HepG2 (cell line): ENCODE measurements around the gene NOXO1. TPM values are rescaled to one million over a fixed set of nuclear protein-coding genes. Genes with fewer than 3 reads are reported as not detected.

Experiments used
- AGO2 ChIP-seq: fragments of 200-400 bp; formaldehyde crosslinking; optimal IDR thresholded peaks from 2 replicates; pipeline ENCODE3; 2017; ENCODE audit warnings: mild to moderate bottlenecking, low read depth, low read length, moderate library complexity
- CCAR2 ChIP-seq: fragments of 200-400 bp; formaldehyde crosslinking; optimal IDR thresholded peaks from 2 replicates; pipeline ENCODE3; 2018; ENCODE audit warnings: low read depth, mild to moderate bottlenecking, low read length, moderate library complexity
- CENPT ChIP-seq: sonication (generic); formaldehyde crosslinking; IDR thresholded peaks from 2 replicates; pipeline ENCODE4 v1.8.0; 2022; ENCODE audit warnings: low read depth, mild to moderate bottlenecking, moderate library complexity, missing genetic modification reagents
- IRF2 ChIP-seq: IDR thresholded peaks from 2 replicates; pipeline ENCODE4 v1.6.1; 2018; ENCODE audit warnings: missing genetic modification reagents, missing compliant biosample characterization
- IRX3 ChIP-seq: sonication (generic); formaldehyde crosslinking; IDR thresholded peaks from 2 replicates; pipeline ENCODE4 v1.8.1; 2023; ENCODE audit warnings: mild to moderate bottlenecking, low read depth, missing genetic modification reagents, borderline replicate concordance
- KDM3A ChIP-seq: IDR thresholded peaks from 2 replicates; pipeline ENCODE4 v1.6.1; 2018; ENCODE audit warnings: low read depth, missing compliant biosample characterization
- MED13 ChIP-seq: sonication (generic); formaldehyde crosslinking; IDR thresholded peaks from 2 replicates; pipeline ENCODE4 v1.5.0; 2020; ENCODE audit warnings: missing genetic modification reagents
- NCOA5 ChIP-seq: sonication (generic); formaldehyde crosslinking; IDR thresholded peaks from 2 replicates; pipeline ENCODE4 v1.4.0; 2020; ENCODE audit warnings: missing genetic modification reagents
- NFRKB ChIP-seq: fragments of 450-650 bp; IDR thresholded peaks from 2 replicates; pipeline ENCODE4 v1.6.1; 2017
- ONECUT2 ChIP-seq: sonication (generic); formaldehyde crosslinking; IDR thresholded peaks from 2 replicates; pipeline ENCODE4 v1.4.0; 2020; ENCODE audit warnings: missing genetic modification reagents
- RAD21 ChIP-seq: fragments of 450-650 bp; formaldehyde crosslinking; IDR thresholded peaks from 2 replicates; pipeline ENCODE4 v1.5.0; 2020; ENCODE audit warnings: mild to moderate bottlenecking
- RCOR2 ChIP-seq: IDR thresholded peaks from 2 replicates; pipeline ENCODE4 v1.6.1; 2016; ENCODE audit warnings: missing biosample characterization, missing genetic modification reagents
- SMAD1 ChIP-seq: sonication (generic); formaldehyde crosslinking; IDR thresholded peaks from 2 replicates; pipeline ENCODE4 v1.4.0; 2020; ENCODE audit warnings: missing genetic modification reagents, low read depth, mild to moderate bottlenecking, borderline replicate concordance
- ZBED4 ChIP-seq: sonication (generic); formaldehyde crosslinking; IDR thresholded peaks from 2 replicates; pipeline ENCODE4 v1.4.0; 2020; ENCODE audit warnings: missing genetic modification reagents, borderline replicate concordance
- ZBTB37 ChIP-seq: sonication (generic); formaldehyde crosslinking; IDR thresholded peaks from 2 replicates; pipeline ENCODE4 v1.4.0; 2020; ENCODE audit warnings: mild to moderate bottlenecking, missing genetic modification reagents
- ZFP1 ChIP-seq: IDR thresholded peaks from 2 replicates; pipeline ENCODE4 v1.6.1; 2016
- ZKSCAN8 ChIP-seq: IDR thresholded peaks from 2 replicates; pipeline ENCODE4 v1.6.1; 2016; ENCODE audit warnings: borderline replicate concordance, missing genetic modification reagents, missing compliant biosample characterization
- ZNF331 ChIP-seq: sonication (generic); formaldehyde crosslinking; IDR thresholded peaks from 2 replicates; pipeline ENCODE4 v1.4.0; 2020; ENCODE audit warnings: missing genetic modification reagents
- ZNF510 ChIP-seq: sonication (generic); formaldehyde crosslinking; IDR thresholded peaks from 2 replicates; pipeline ENCODE4 v1.4.0; 2020; ENCODE audit warnings: low read depth, mild to moderate bottlenecking, missing genetic modification reagents
- ZNF766 ChIP-seq: sonication (generic); formaldehyde crosslinking; IDR thresholded peaks from 2 replicates; pipeline ENCODE4 v1.5.0; 2020; ENCODE audit warnings: missing genetic modification reagents, borderline replicate concordance
- polyA plus RNA-seq, 8 experiments: library from polyadenylated mRNA; depleted of rRNA in 3 of 8; stranded (reverse) in 7 of 8; unstranded in 1 of 8; fragments of >200 nt; fragmentation: Illumina TruSeq in 4 of 8; extraction: Trizol in 4 of 8; gene quantifications; 2 replicates each; pipeline versions ENCODE4 v1.2.1 to v1.2.3, GENCODE V29; 2011 to 2016; ENCODE audit warnings: low read depth in 4 of 8, missing spikeins in 1 of 8, mixed read lengths in 1 of 8; ENCODE audit not compliant: insufficient read depth in 1 of 8
- total RNA-seq, 5 experiments: library from RNA; depleted of rRNA; stranded (reverse); fragments of >200 nt; fragmentation: Illumina TruSeq; extraction: Trizol; gene quantifications; 2 replicates each; pipeline ENCODE4 v1.2.3, GENCODE V29; 2016; ENCODE audit warnings: low read depth in 1 of 5
- TF ChIP-seq, protein P1 (sequence below): sonication (generic); formaldehyde crosslinking; IDR thresholded peaks from 2 replicates; pipeline ENCODE4 v1.4.0; 2020; ENCODE audit warnings: missing genetic modification reagents, borderline replicate concordance

Gene NOXO1
- total and polyA plus RNA-seq, 2 of the 13 experiments (the other 11 are each of a cell fraction or from before 2014, with no cell fraction given): 0.69 to 1.4 TPM

- TF ChIP-seq SMAD1 (no peak), CENPT (CRISPR knock-in tag) (no peak), ZNF766 (CRISPR knock-in tag) (no peak), ZFP1 (CRISPR knock-in tag) (no peak), RAD21 (peak; percentile 69), KDM3A (CRISPR knock-in tag) (no peak), IRX3 (no peak), CCAR2 (no peak), ZKSCAN8 (CRISPR knock-in tag) (no peak), AGO2 (no peak), MED13 (CRISPR knock-in tag) (no peak), IRF2 (CRISPR knock-in tag) (no peak), RCOR2 (CRISPR knock-in tag) (no peak), ZNF331 (CRISPR knock-in tag) (peak; percentile 77), ONECUT2 (CRISPR knock-in tag) (no peak), NFRKB (no peak), NCOA5 (CRISPR knock-in tag) (no peak), ZNF510 (CRISPR knock-in tag) (no peak), ZBTB37 (CRISPR knock-in tag) (no peak), ZBED4 (CRISPR knock-in tag) (no peak)
- TF ChIP-seq, protein P1, sequence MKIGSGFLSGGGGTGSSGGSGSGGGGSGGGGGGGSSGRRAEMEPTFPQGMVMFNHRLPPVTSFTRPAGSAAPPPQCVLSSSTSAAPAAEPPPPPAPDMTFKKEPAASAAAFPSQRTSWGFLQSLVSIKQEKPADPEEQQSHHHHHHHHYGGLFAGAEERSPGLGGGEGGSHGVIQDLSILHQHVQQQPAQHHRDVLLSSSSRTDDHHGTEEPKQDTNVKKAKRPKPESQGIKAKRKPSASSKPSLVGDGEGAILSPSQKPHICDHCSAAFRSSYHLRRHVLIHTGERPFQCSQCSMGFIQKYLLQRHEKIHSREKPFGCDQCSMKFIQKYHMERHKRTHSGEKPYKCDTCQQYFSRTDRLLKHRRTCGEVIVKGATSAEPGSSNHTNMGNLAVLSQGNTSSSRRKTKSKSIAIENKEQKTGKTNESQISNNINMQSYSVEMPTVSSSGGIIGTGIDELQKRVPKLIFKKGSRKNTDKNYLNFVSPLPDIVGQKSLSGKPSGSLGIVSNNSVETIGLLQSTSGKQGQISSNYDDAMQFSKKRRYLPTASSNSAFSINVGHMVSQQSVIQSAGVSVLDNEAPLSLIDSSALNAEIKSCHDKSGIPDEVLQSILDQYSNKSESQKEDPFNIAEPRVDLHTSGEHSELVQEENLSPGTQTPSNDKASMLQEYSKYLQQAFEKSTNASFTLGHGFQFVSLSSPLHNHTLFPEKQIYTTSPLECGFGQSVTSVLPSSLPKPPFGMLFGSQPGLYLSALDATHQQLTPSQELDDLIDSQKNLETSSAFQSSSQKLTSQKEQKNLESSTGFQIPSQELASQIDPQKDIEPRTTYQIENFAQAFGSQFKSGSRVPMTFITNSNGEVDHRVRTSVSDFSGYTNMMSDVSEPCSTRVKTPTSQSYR: peak; percentile 16; the same call in 1 of the 2 replicates
Measured at GRCh38 chr16:1932050-1933028, 48.9 kb downstream of the NOXO1 start (continued).
